Spleen (tissue), 7 donors: ENCODE results near the gene GPR156.

Source experiments
- POLR2A ChIP-seq, 3 donors: fragments of 450-650 bp; IDR thresholded peaks; one replicate each; pipeline ENCODE4 v1.5.1; 2017; ENCODE audit warnings: antibody characterized with exemption in 3 of 3, mild to moderate bottlenecking in 1 of 3
- TF ChIP-seq, protein P1 (sequence below), 11 experiments: fragments of 200-600 bp in 7 of 11; fragments of 450-650 bp in 4 of 11; sonication (generic) in 4 of 11; IDR thresholded peaks in 8 of 11; conservative IDR thresholded peaks in 3 of 11; 1 replicate in 7 of 11; 2 replicates in 4 of 11; pipeline versions ENCODE4 v1.4.0 to v1.8.0; 2016 to 2021; ENCODE audit warnings: antibody characterized with exemption in 11 of 11, inconsistent platforms in 4 of 11, mild to moderate bottlenecking in 1 of 11
- donor health status: DM: no; HTN: no; CAD: no; lungs with moderate emphysema.
- donor health status: DM: no; HTN: no; CAD: no.
- donor health status: DM: no; HTN: no; CAD: no.

DNA sequence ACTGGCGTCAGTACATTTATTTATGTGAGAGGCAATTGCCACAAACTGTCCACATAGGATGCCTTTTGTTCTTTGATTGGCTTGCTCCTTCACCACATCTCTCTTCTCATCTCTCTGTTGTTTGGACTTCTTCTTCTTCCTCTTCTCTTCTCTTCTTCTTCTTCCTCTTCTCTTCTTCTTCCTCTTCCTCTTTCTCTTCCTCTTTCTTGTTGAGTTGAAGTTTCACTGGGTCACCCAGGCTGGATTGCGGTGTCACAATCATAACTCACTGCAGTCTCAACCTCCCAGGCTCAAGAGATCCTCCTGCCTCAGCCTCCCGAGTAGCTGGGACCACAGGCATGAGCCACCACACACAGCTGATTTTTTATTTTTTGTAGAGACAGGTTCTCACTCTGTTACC lies 123.1 kb downstream of the GPR156 start:
- TF ChIP-seq, protein P1, sequence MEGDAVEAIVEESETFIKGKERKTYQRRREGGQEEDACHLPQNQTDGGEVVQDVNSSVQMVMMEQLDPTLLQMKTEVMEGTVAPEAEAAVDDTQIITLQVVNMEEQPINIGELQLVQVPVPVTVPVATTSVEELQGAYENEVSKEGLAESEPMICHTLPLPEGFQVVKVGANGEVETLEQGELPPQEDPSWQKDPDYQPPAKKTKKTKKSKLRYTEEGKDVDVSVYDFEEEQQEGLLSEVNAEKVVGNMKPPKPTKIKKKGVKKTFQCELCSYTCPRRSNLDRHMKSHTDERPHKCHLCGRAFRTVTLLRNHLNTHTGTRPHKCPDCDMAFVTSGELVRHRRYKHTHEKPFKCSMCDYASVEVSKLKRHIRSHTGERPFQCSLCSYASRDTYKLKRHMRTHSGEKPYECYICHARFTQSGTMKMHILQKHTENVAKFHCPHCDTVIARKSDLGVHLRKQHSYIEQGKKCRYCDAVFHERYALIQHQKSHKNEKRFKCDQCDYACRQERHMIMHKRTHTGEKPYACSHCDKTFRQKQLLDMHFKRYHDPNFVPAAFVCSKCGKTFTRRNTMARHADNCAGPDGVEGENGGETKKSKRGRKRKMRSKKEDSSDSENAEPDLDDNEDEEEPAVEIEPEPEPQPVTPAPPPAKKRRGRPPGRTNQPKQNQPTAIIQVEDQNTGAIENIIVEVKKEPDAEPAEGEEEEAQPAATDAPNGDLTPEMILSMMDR (IDR thresholded peaks at IDR 0.05 in 8 of 11, conservative IDR thresholded peaks at IDR 0.05 in 3 of 11) = no peak
- TF ChIP-seq POLR2A (IDR thresholded peaks at IDR 0.05) = no peak
